Gastrocnemius medialis (tissue), 4 donors: ENCODE results near the gene SLC1A1.

ENCODE experiments used
- POLR2A ChIP-seq, 2 donors: fragments of 450-650 bp; IDR thresholded peaks; one replicate each; pipeline ENCODE4 v1.6.1; 2017; ENCODE audit warnings: antibody characterized with exemption in 2 of 2, mild to moderate bottlenecking in 2 of 2, moderate library complexity in 2 of 2
- TF ChIP-seq, protein P1 (sequence below), 5 experiments: fragments of 450-650 bp in 3 of 5; fragments of 200-600 bp in 2 of 5; sonication (generic) in 2 of 5; IDR thresholded peaks in 4 of 5; conservative IDR thresholded peaks in 1 of 5; 1 replicate in 4 of 5; 2 replicates in 1 of 5; pipeline ENCODE4 v1.5.1; 2016 to 2019; ENCODE audit warnings: antibody characterized with exemption in 5 of 5, mild to moderate bottlenecking in 3 of 5, moderate library complexity in 3 of 5

DNA sequence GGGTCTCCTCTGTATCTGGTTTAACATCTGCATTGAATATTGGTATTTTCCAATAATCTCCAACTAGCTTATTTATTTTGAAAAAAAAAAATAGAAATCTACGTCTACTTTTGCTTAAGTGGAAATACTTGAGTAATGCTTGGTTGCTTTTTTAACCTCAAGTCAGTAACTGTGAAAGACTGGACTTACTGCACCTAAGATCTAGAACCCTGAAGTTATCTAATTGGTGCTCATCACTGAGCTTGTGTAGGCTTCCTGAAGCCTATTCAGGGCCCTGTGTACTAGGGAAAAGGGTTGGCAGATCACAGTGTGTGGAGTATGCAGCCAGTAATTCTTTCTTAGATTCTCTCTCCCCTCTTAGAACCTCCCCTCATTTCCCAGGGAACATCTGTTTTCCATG, 16.2 kb downstream of the SLC1A1 start:
- TF ChIP-seq, protein P1, sequence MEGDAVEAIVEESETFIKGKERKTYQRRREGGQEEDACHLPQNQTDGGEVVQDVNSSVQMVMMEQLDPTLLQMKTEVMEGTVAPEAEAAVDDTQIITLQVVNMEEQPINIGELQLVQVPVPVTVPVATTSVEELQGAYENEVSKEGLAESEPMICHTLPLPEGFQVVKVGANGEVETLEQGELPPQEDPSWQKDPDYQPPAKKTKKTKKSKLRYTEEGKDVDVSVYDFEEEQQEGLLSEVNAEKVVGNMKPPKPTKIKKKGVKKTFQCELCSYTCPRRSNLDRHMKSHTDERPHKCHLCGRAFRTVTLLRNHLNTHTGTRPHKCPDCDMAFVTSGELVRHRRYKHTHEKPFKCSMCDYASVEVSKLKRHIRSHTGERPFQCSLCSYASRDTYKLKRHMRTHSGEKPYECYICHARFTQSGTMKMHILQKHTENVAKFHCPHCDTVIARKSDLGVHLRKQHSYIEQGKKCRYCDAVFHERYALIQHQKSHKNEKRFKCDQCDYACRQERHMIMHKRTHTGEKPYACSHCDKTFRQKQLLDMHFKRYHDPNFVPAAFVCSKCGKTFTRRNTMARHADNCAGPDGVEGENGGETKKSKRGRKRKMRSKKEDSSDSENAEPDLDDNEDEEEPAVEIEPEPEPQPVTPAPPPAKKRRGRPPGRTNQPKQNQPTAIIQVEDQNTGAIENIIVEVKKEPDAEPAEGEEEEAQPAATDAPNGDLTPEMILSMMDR (IDR thresholded peaks at IDR 0.05 in 4 of 5, conservative IDR thresholded peaks at IDR 0.05 in 1 of 5), result no peak
- no peak for TF ChIP-seq POLR2A (IDR thresholded peaks at IDR 0.05)
